Breast epithelium (tissue), 4 donors: Measurements from ENCODE around the gene VAPB. TPM values are rescaled to one million over a fixed set of nuclear protein-coding genes. Genes with fewer than 3 reads are reported as not detected.

Source experiments
- DNase-seq, 2 donors: peaks; one replicate each; pipeline ENCODE4 v3.0.0-alpha.2; 2019; ENCODE audit warnings: low spot score in 2 of 2
- H3K27ac ChIP-seq, 2 donors: fragments of 200-600 bp; sonication (generic) in 1 of 2; one replicate each; pipeline ENCODE4 v1.5.1; 2016 to 2019; ENCODE audit warnings: mild to moderate bottlenecking in 1 of 2
- H3K27me3 ChIP-seq, 2 donors: fragments of 200-600 bp; sonication (generic) in 1 of 2; one replicate each; pipeline versions ENCODE4 v1.5.1 to v1.6.0; 2017 to 2019; ENCODE audit warnings: control low read depth in 1 of 2, mild to moderate bottlenecking in 1 of 2
- H3K36me3 ChIP-seq: fragments of 200-600 bp; one replicate; pipeline ENCODE4 v1.5.1; 2019
- H3K4me1 ChIP-seq, 2 donors: fragments of 200-600 bp; sonication (generic); one replicate each; pipeline ENCODE4 v1.5.1; 2016 to 2019; ENCODE audit warnings: control low read depth in 1 of 2
- H3K4me3 ChIP-seq, 3 donors: fragments of 200-600 bp; sonication (generic); 1 replicate in 2 of 3; 2 replicates in 1 of 3; pipeline ENCODE4 v1.5.1; 2016 to 2019; ENCODE audit warnings: mild to moderate bottlenecking in 3 of 3, moderate library complexity in 2 of 3
- H3K9me3 ChIP-seq, 2 donors: fragments of 200-600 bp; sonication (generic) in 1 of 2; one replicate each; pipeline ENCODE4 v1.5.1; 2016 to 2019; ENCODE audit warnings: control low read depth in 1 of 2
- POLR2A ChIP-seq: fragments of 450-650 bp; IDR thresholded peaks from one replicate; pipeline ENCODE4 v1.6.1; 2016; ENCODE audit warnings: antibody characterized with exemption, mild to moderate bottlenecking, moderate library complexity
- POLR2AphosphoS5 ChIP-seq, 3 donors: sonication (generic); formaldehyde crosslinking; IDR thresholded peaks; one replicate each; pipeline ENCODE4 v1.6.1; 2017; ENCODE audit warnings: antibody characterized with exemption in 3 of 3
- intact Hi-C: fragments of 100-400 bp; cut with DNase I; formaldehyde crosslinking; loops from one replicate; pipeline ENCODE4 v1.15.1; 2023; ENCODE audit warnings: low total_unique reads
- total RNA-seq, 3 donors: library from RNA; depleted of rRNA; stranded (reverse); fragments of >200 nt; gene quantifications; one replicate each; pipeline ENCODE4 v1.1.0, GENCODE V29; 2016
- TF ChIP-seq, protein P1 (sequence below), 3 donors: fragments of 450-650 bp; IDR thresholded peaks; one replicate each; pipeline ENCODE4 v1.5.1; 2016 to 2017; ENCODE audit warnings: antibody characterized with exemption in 3 of 3, mild to moderate bottlenecking in 3 of 3, moderate library complexity in 3 of 3

VAPB gene
- total RNA-seq, 3 donors from 2014 or later, result 18.6 to 18.9 (median 18.7) TPM

DNA sequence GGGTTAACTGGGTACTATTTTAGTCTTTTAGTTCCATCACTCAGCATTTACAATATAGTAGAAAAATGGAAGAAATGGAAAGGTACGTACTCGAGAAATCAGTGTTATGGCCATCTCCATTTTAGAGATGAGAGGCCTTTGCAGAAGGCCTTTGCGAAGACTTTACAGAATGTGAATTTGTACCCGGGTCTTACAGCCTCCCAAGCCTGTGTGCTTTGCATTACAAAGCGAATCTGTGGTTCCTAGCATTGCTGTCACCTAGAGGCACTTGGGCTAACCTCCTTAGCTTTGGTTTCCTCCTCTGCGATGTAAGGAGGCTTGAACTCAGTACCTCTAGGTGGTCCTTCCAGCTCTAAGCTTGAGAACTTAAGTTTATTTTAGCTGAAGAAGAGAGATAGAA lies 10.9 kb downstream of the VAPB start:
- DNase-seq, result no peak
- Histone ChIP-seq H3K4me1 (no peaks in the 10 kb centered on the region), H3K27me3 (no peaks in the 10 kb centered on the region), H3K9me3 (no peaks in the 10 kb centered on the region), H3K27ac (no peak overlapping the region), H3K36me3 (no peaks in the 10 kb centered on the region), H3K4me3 (no peak overlapping the region)
- TF ChIP-seq, protein P1, sequence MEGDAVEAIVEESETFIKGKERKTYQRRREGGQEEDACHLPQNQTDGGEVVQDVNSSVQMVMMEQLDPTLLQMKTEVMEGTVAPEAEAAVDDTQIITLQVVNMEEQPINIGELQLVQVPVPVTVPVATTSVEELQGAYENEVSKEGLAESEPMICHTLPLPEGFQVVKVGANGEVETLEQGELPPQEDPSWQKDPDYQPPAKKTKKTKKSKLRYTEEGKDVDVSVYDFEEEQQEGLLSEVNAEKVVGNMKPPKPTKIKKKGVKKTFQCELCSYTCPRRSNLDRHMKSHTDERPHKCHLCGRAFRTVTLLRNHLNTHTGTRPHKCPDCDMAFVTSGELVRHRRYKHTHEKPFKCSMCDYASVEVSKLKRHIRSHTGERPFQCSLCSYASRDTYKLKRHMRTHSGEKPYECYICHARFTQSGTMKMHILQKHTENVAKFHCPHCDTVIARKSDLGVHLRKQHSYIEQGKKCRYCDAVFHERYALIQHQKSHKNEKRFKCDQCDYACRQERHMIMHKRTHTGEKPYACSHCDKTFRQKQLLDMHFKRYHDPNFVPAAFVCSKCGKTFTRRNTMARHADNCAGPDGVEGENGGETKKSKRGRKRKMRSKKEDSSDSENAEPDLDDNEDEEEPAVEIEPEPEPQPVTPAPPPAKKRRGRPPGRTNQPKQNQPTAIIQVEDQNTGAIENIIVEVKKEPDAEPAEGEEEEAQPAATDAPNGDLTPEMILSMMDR (IDR thresholded peaks at IDR 0.05), result no peak
- intact Hi-C loops, result no loop called here

DNA sequence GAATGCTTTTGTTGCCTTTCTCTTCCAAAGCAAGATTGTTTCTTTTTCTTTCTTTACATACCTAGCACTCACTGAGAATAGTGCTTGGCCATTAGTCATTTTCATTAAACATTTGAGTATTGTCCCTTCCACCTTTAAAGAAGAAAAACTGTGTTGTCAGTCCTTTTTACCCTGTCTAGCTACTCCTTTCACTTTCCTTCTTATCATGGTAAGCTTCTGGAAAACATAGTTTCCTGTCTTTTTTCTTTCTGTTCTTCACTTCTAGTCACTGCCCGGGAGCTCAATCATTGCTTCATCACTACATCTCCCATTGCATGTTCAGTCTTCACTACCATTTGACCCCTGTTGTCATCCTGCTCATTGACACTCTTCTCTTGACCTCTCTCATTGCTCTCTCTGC lies 12.1 kb downstream of the VAPB start:
- Histone ChIP-seq H3K27ac (no peak overlapping the region), H3K36me3 (no peaks in the 10 kb centered on the region), H3K27me3 (no peaks in the 10 kb centered on the region), H3K4me1 (no peaks in the 10 kb centered on the region), H3K4me3 (no peak overlapping the region), H3K9me3 (no peaks in the 10 kb centered on the region)
- TF ChIP-seq, protein P1 (IDR thresholded peaks at IDR 0.05), result no peak
- TF ChIP-seq POLR2AphosphoS5 (IDR thresholded peaks at IDR 0.05) (no peak), POLR2A (no peak)
- intact Hi-C loops, result no loop called here
- DNase-seq, result no peak

DNA sequence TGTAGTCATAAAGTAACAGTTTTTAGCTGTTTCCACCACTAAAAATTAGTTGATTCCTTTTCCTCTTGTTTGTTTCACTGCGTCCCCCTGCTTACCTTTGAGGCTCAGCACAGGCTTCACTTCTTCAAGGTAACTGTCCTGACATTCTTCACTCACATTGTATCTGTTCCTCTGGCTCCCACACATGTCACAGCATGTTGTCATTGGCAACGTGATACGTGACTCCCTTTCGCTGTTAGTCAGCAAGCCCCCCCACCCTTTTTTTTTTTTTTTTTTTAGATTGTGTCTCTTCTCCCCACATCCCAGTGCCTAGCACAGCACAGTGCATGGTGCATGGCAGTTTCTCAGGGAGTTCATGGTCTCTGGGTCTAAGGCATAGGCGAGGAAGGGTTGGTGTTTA lies 13.3 kb downstream of the VAPB start:
- no peak for DNase-seq
- H3K36me3 ChIP-seq, result no peaks in the 10 kb centered on the region
- H3K9me3 ChIP-seq, result no peaks in the 10 kb centered on the region
- no peaks in the 10 kb centered on the region for H3K4me1 ChIP-seq
- H3K27me3 ChIP-seq, result no peaks in the 10 kb centered on the region
- H3K27ac ChIP-seq, result no peak overlapping the region
- TF ChIP-seq POLR2A (no peak), POLR2AphosphoS5 (IDR thresholded peaks at IDR 0.05) (no peak)
- TF ChIP-seq, protein P1 (IDR thresholded peaks at IDR 0.05), result no peak
- intact Hi-C loops, result no loop called here
- H3K4me3 ChIP-seq, result no peak overlapping the region

DNA sequence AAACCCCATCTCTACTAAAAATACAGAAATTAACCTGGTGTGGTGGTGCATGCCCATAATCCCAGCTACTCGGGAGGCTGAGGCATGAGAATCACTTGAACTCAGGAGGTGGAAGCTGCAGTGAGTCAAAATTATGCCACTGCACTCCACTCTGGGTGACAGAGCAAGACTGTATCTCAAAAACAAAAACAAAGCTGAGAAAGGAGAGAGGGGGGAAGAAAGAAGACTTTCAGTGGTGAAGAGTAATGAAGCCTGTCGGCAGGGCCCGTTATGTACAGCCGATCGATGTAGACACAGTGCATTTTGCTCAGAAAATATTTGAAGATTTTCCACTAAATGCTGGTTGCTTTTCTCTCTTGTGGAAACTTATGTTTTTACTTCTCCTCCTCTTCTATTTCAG lies 13.8 kb downstream of the VAPB start:
- Histone ChIP-seq H3K36me3 (no peaks in the 10 kb centered on the region), H3K9me3 (no peaks in the 10 kb centered on the region), H3K4me1 (no peaks in the 10 kb centered on the region), H3K4me3 (no peak overlapping the region), H3K27me3 (no peaks in the 10 kb centered on the region), H3K27ac (no peak overlapping the region)
- no peak for DNase-seq
- TF ChIP-seq POLR2A (no peak), POLR2AphosphoS5 (IDR thresholded peaks at IDR 0.05) (no peak)
- TF ChIP-seq, protein P1 (IDR thresholded peaks at IDR 0.05), result no peak
- intact Hi-C loops, result no loop called here

DNA sequence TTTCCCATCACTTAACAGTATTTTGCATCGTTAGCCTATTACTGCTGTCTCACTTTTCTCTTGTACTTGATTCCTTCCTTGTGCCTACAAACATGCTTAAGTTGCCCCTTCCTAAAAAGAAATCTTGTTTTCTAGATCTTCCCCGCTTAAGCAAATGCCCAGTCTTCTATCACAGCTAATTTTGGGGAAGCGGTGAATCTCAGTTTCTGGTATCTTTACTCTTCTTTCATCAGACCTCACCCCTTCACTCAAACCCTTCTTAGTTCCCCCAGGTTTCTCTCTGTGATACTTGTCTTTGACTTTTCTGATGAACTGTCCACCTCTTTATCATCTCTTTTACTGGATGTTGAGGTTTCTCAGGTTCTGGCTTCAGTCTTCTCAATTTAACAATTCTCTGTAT lies 14.2 kb downstream of the VAPB start:
- Histone ChIP-seq H3K4me3 (no peak overlapping the region), H3K36me3 (no peaks in the 10 kb centered on the region), H3K9me3 (no peaks in the 10 kb centered on the region), H3K4me1 (no peaks in the 10 kb centered on the region), H3K27me3 (no peaks in the 10 kb centered on the region), H3K27ac (no peak overlapping the region)
- no peak for DNase-seq
- intact Hi-C loops, result no loop called here
- TF ChIP-seq, protein P1 (IDR thresholded peaks at IDR 0.05), result no peak
- TF ChIP-seq POLR2A (no peak), POLR2AphosphoS5 (IDR thresholded peaks at IDR 0.05) (no peak)
